GM23248 (cell line): ENCODE data around the gene GAS2L1.

ENCODE experiments used
- EZH2 ChIP-seq: fragments of 200-600 bp; sonication (generic); IDR thresholded peaks from 2 replicates; pipeline ENCODE4 v1.6.1; 2018; ENCODE audit warnings: antibody characterized with exemption, mild to moderate bottlenecking; ENCODE audit not compliant: insufficient read depth, poor library complexity, severe bottlenecking
- EZH2phosphoT487 ChIP-seq: fragments of 200-600 bp; sonication (generic); IDR thresholded peaks from 2 replicates; pipeline ENCODE4 v1.6.1; 2018; ENCODE audit warnings: antibody characterized with exemption, moderate library complexity, mild to moderate bottlenecking, low read depth; ENCODE audit not compliant: insufficient read depth

- TF ChIP-seq EZH2, result no peak
- TF ChIP-seq EZH2phosphoT487, result no peak
Measured at GRCh38 chr22:29328055-29328454, 21.6 kb downstream of the GAS2L1 start.
